Endometrial microvascular endothelial cells (primary cell): ENCODE measurements around the gene WWP2. TPM values are rescaled to one million over a fixed set of nuclear protein-coding genes. Genes with fewer than 3 reads are reported as not detected.

Experiments
- in situ Hi-C: cut with HindIII; loops from 2 replicates; pipeline ENCODE4 v1.10.0; 2017; ENCODE audit warnings: low sequenced_read_pairs, low pct_unique_long_range_greater_than_20kb; ENCODE audit errors: inconsistent ontology term
- total RNA-seq: library from RNA; depleted of rRNA; stranded (reverse); fragments of >200 nt; gene quantifications from one replicate; pipeline ENCODE4 v1.2.3, GENCODE V29; 2015; ENCODE audit errors: inconsistent ontology term

Gene WWP2
- total RNA-seq, 1 donor from 2014 or later = 38.7 TPM

GRCh38 chr16:69870761-69871160 lies 108.6 kb downstream of the WWP2 start:
- in situ Hi-C loops = no loop called here

DNA sequence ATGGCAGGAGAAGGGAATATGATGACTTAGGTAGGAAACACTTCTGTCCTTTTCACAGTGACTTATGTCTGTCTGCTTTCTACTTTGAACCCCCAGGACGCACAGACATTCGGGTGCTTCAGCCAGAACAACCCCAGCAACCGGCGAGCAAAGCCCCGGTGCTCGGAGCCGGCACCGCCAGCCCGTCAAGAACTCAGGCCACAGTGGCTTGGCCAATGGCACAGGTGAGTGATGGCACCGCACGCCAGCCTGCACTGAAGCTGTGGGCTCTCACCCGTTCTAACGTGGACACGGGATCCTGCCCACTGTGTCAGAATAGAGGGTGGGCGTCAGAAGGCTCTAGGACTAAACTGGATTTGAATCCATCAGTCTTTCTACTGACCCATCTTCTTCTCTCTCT lies 109.6 kb downstream of the WWP2 start:
- in situ Hi-C loops = no loop called here

DNA sequence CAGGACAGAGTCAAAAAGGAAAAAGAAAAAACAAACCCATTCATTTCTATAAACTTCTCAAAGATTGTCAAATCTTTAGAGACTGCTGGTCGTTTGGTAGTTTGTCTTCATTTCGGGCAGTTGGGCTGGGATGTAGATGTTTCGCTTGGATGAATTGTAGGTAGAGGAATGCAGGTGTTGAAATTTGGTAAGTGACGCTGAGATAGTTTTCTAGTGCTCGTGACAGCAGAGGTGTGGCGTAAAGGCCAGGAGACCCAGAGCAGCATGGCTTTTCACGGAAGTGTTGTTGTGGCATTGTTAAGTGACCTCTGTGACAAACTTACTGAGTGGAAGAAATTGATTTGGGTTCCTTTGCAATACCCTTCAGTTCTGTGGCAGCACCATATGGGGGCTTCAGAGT lies 110.8 kb downstream of the WWP2 start:
- in situ Hi-C loops = no loop called here

- in situ Hi-C loops = no loop called here
Measured at GRCh38 chr16:69873783-69874182, 111.7 kb downstream of the WWP2 start.

GRCh38 chr16:69874271-69874670 lies 112.1 kb downstream of the WWP2 start:
- in situ Hi-C loops = no loop called here

DNA sequence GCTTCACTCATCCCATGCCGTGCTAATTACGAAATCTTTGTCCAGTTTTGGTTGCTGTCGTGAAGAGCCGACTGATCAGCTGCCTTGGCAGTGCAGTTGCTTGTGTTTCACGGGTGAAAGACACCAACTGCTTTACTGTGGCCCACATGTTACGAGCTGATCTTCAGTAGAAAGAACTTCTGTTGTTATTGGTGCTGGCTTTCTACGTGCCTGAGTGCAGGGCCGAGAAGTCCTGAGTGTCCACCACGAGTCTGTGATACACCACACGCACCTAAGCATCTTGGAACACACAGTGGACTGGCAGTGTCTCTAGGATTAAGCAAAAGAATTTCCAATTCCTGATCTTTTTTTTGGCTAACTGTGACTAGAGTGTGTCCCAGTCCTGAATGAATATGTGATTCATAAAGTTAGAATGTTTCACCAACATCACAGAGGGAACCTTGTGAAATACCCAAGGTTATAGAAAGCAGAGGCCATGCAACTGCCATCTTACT lies 118.6 kb downstream of the WWP2 start:
- in situ Hi-C loops = no loop called here

- in situ Hi-C loops = no loop called here
Measured at GRCh38 chr16:69881141-69881540, 119.0 kb downstream of the WWP2 start.

DNA sequence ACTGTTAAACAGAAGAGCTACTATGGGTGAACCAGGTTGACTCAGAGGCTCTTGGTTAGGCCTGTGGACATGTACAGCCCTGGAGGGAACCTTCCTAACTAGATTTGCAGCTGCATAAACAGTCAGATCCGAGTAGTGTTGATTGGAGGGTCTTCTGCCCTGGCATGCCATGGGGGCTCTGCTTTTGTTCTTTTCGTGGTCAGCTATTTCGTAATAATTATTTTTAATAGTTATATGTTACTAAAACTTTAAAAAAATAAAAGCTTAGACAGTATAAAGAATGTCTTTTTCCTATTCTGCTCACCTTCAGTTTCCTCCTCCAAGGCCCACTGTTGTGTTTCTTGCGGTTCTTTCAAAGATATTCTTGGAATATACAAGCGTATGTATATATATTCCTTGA lies 121.6 kb downstream of the WWP2 start:
- in situ Hi-C loops = no loop called here

- in situ Hi-C loops = no loop called here
Measured at GRCh38 chr16:69885722-69886121, 123.6 kb downstream of the WWP2 start.

GRCh38 chr16:69886726-69887125 lies 124.6 kb downstream of the WWP2 start:
- in situ Hi-C loops = no loop called here

DNA sequence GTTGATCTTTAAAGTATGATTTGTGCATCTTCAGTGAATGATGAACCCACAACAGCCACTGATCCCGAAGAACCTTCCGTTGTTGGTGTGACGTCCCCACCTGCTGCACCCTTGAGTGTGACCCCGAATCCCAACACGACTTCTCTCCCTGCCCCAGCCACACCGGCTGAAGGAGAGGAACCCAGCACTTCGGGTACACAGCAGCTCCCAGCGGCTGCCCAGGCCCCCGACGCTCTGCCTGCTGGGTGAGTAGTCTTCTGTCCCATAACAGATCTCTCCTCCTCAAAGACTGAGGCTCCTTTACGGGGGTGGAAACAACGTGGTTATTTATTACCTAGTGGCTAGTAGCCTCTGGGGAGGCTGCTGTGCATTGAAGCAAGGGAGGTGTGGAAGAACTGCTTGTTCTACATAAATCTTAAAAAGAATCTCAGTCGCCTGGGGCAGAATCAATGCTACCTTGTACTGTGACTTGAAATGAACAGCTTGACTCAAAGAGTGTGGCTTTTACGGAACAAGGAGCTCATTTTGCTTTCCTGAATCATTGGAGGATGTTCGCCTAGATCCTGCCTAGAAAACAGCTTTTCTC lies 126.0 kb downstream of the WWP2 start:
- in situ Hi-C loops = no loop called here

DNA sequence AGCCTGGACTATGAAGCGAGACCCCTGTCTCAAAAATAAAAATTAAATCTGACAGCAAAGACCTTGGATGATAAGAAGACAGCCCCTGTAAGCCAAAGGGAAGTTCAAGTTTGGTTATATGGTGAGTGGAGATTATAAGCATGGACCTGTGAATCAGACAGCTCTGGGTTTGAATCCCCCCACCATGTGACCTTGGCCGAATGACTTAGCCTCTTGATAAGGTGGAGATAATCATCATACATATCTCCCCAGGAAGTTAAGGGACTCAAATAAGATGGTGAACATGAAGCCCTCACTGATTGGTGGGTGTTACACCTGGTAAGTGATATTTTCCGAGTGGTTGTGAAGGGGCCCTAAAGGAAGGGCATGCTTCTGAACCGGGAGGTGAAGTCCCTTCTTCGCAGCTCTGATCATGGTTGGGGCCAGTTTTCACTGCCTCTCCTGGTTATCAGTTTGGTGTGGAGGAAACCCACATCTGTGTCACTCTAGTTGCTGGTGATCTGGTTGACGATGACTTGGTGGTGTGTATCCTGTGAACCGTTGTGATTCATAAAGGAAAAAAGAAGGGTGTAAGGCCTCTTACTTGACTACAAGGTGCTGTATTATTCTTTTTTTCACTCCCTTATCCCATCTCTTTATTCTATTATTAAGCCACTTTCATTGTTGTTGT lies 127.3 kb downstream of the WWP2 start:
- in situ Hi-C loops = no loop called here

GRCh38 chr16:69890114-69890891 lies 128.2 kb downstream of the WWP2 start:
- in situ Hi-C loops = no loop called here

DNA sequence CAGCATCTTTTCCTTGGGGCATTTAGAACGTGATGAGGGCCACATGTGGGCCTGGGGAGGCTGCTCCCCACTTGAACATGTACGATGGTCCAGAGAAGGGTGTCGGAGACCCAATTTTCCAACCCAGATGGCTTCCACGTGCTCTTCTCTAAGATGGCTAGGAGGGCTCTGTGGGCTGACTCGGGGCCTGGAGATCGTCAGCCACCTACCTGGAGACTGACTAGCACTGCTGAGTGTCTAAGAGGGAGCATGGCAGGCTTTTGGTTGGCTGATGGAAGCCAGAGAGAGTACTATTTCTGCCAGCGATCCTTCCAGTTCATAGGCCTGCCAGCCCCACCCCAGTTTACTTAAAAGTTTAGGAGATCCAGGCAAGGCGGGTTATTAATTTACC lies 128.8 kb downstream of the WWP2 start:
- in situ Hi-C loops = no loop called here

DNA sequence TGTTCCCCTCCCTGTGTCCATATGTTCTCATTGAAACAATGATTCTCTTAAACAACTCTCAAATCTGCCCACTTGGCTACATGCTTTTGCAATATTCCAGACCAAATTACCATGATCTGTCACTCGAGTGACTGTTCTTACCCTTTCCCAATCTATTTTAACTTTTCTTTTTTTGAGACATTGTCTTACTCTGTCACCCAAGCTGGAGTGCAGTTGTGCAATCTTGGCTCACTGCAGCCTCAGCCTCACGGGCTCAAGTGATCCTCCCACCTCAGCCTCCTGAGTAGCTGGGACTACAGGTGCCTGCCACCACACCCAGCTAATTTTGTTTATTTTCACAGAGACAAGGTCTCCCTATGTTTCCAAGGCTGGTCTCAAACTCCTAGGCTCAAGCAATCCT lies 130.2 kb downstream of the WWP2 start:
- in situ Hi-C loops = no loop called here

GRCh38 chr16:69893106-69893505 lies 131.0 kb downstream of the WWP2 start:
- in situ Hi-C loops = no loop called here

GRCh38 chr16:69894676-69895075 lies 132.5 kb downstream of the WWP2 start:
- in situ Hi-C loops = no loop called here

DNA sequence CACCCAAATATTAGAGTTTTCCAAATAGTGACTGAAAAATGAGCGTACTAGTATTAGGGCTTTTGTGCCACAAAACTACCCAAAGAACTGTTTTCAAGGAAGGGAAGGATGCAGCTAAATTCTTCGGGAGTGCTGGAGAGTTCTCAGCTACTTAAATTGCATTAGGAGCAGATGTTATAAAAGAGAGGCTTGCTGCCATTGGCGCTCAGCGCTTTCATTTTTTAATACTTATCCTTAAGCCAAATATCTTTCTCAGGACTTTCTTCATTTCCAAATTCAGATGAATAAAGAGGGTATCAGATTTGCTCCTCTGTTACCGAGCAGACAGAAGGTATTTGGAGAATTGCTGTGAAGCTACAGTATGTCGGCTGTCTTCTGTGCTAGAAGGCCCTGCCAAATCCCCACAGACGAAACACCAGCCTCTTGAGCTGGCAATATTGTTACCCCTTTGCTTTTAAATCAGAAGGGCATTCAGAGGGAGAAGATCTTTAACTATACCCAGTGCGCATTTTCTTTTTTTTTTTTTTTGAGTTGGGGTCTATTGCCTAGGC lies 141.8 kb downstream of the WWP2 start:
- in situ Hi-C loops = no loop called here

DNA sequence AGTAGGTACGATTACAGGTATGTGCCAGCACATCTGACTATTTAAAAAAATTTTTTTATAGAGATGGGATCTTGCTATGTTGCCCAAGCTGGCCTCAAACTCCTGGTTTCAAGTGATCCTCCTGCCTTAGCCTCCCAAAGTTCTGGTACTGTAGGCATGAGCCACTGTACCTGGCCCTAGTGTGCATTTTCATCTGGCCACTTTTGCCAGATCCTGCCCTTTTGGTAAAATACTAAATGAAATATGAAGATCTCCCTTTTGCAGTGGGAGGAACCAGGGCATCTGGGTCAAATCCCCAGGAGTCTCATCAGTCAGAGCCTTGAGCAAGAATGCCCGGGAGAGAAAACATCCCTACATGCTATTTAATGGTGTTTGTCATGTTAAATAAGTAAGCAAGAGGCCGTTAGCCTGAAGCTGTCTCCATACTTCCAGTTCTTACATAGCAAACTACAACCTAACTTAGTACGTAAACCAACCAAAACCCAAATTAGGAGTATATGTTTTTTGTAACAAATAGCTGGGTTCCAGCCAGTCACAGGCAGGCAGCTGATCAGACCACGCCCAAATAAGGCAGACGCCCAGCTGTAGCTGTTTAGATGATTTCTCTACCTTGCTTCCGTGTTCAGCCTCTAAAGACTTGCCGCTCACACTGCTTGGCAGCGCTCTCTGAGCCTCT lies 142.5 kb downstream of the WWP2 start:
- in situ Hi-C loops = no loop called here
